Stomach smooth muscle (tissue), 2 donors: ENCODE measurements around the gene PSME3.

Experiments
- H3K27ac ChIP-seq: one replicate; pipeline ENCODE4 v1.7.0; 2013; ENCODE audit warnings: mild to moderate bottlenecking, low read length, inconsistent platforms
- H3K27me3 ChIP-seq, 2 donors: one replicate each; pipeline ENCODE4 v1.7.0; 2013; ENCODE audit warnings: low read length in 2 of 2; ENCODE audit not compliant: insufficient read depth in 2 of 2, control insufficient read depth in 1 of 2
- H3K36me3 ChIP-seq, 2 donors: one replicate each; pipeline ENCODE4 v1.7.0; 2013; ENCODE audit warnings: low read length in 2 of 2; ENCODE audit not compliant: control insufficient read depth in 2 of 2, insufficient read depth in 2 of 2
- H3K4me1 ChIP-seq: one replicate; pipeline ENCODE4 v1.7.0; 2013; ENCODE audit warnings: low read length; ENCODE audit not compliant: control insufficient read depth, insufficient read depth
- H3K4me3 ChIP-seq, 2 donors: one replicate each; pipeline ENCODE4 v1.7.0; 2013; ENCODE audit warnings: low read length in 2 of 2
- H3K9ac ChIP-seq, 2 donors: one replicate each; pipeline ENCODE4 v1.7.0; 2013; ENCODE audit warnings: low read length in 2 of 2, mild to moderate bottlenecking in 1 of 2
- H3K9me3 ChIP-seq, 2 donors: one replicate each; pipeline ENCODE4 v1.7.0; 2013; ENCODE audit warnings: low read length in 2 of 2; ENCODE audit not compliant: control insufficient read depth in 2 of 2
- donor health status: healthy.
- donor health status: Pancreatic carcinoma.

Gene PSME3

DNA sequence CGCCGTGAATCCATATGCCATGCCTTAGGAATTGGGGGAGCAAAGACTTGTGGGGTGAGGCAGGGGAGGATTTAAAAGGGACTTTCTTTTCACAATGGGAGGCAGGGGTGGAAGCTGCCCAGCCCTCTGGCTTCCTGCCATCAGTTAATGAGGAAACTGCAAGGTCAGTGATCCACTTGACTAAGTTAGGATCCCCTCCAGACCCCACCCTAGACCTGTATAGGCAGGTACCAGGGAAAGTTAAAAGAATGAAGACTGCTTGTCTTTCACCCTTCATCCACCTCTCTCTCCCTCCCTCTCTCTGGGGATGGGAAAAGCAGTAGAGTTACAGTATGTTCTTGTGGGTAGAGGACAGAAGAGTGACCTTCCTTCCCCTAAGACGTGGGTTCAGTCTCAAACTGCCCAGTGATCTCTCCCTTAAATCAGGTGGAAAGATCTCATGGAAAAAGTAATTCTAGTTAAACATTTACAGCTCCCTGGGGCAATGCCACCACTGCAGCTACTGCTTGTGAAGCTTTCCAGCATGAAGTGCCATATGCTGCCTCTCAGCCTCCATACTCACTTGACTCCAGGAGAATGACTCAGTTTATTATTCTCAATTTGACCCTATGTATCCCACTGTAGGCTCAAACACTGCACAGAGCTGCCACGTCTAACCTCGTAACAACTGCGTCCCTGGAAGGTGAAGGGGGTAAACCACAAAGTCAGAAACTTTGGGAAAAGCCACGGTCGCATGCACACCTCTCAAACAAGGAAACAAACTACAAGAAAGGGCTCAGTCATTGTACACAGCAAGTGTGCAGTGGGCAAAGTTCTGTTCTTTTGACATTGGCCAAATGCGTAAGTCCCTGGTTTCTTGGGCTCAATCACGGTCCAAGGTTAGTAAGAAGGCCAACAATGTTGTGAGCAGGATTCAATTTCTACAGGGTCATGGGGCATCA, 35.9 kb upstream of the PSME3 start:
- H3K9ac ChIP-seq, result peak overlapping the region; percentile 94 to 98
- H3K9me3 ChIP-seq, result no peaks in the 10 kb centered on the region
- H3K27ac ChIP-seq, result no peak overlapping the region
- H3K4me1 ChIP-seq, result peaks cover 24% of the 10 kb centered on the region
- no peaks in the 10 kb centered on the region for H3K27me3 ChIP-seq
- peak overlapping the region; percentile 98 to 99 for H3K4me3 ChIP-seq
- H3K36me3 ChIP-seq, result peaks cover 15 to 17% of the 10 kb centered on the region in 2 donors

DNA sequence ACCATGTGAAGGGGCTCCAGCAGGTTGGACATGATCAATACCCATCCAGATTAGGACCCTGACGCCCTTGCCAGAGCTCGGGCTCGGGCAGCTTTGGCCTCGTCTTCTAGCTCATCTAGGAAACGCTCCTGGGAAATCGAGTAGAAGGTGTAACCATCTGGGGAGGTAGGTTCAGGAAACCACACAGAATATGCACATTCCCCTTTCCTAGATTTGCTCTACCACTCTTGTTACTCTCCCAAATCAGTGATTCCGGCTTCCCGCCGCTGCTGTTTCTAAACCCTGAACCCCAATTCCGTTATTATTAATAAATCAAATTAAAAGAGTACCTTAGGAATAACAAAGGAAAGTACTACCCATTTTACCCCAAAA, 35.2 kb upstream of the PSME3 start:
- H3K9me3 ChIP-seq, result no peaks in the 10 kb centered on the region
- H3K27me3 ChIP-seq, result no peaks in the 10 kb centered on the region
- H3K36me3 ChIP-seq, result peaks cover 15 to 17% of the 10 kb centered on the region in 2 donors
- H3K4me3 ChIP-seq, result peak overlapping the region; percentile 98 to 99
- peak overlapping the region; percentile 94 to 98 for H3K9ac ChIP-seq
- H3K4me1 ChIP-seq, result peaks cover 24% of the 10 kb centered on the region
- peak overlapping the region; percentile 73 for H3K27ac ChIP-seq

DNA sequence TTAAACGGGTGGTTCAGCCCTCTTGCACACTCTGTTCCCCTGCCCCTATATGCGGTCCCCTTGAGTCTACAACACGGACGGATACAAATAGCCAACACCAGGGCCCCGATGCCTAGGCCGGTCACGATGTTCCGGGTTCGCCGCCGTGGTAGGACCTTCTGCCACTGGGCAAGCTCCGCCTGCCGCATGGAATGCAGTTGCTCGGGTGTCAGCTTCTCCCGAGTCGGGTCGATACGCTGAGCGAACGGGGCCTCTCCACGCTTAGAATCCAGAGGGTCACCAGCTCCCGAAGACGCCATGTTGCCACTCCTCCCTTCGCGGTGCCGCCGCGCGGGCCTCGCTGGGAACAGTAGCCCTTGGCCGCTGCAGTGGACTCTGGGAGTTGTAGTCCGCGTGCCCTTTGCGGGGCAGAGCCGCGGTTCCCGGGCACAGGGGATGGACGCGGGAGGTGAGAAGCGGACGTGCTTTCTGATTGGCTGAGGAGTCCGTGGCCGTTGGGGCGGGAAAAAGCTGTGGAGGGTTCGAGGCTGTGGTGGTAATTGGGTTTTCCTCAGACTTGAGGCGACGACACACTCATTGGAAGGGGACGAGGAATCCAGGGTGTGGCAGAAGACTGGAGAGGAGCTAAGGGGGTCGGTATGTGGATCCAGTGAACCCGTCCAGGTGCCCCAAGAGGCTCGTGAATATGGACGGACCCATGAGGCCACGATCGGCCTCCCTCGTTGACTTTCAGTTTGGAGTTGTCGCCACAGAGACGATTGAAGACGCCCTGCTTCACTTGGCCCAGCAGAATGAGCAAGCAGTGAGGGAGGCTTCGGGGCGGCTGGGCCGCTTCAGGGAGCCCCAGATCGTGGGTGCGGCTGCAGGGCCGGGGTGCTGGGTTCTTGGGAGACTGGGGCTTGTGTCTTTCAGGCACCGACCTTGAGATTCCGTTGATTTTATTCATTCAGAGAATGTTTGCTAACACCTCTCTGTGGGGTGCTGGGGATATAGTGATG, 34.5 kb upstream of the PSME3 start, which contains the start of the genes CNTD1 and COA3:
Gene CNTD1 (plus strand): TSS at position 479 of the 998 bp plus-strand sequence. CDS start 207 bp downstream, at position 686.
Gene COA3 (minus strand): TSS at position 322 of the 998 bp plus-strand sequence. CDS start 23 bp downstream, at position 299.
- H3K27ac ChIP-seq, result peak within 1 kb of the TSS; percentile 73
- H3K9me3 ChIP-seq, result no peaks in the 10 kb centered on the region
- peaks cover 15 to 17% of the 10 kb centered on the region in 2 donors for H3K36me3 ChIP-seq
- peaks cover 24% of the 10 kb centered on the region for H3K4me1 ChIP-seq
- peak within 1 kb of the TSS; percentile 98 to 99 for H3K4me3 ChIP-seq
- H3K27me3 ChIP-seq, result no peaks in the 10 kb centered on the region
- peak within 1 kb of the TSS; percentile 94 to 98 for H3K9ac ChIP-seq

DNA sequence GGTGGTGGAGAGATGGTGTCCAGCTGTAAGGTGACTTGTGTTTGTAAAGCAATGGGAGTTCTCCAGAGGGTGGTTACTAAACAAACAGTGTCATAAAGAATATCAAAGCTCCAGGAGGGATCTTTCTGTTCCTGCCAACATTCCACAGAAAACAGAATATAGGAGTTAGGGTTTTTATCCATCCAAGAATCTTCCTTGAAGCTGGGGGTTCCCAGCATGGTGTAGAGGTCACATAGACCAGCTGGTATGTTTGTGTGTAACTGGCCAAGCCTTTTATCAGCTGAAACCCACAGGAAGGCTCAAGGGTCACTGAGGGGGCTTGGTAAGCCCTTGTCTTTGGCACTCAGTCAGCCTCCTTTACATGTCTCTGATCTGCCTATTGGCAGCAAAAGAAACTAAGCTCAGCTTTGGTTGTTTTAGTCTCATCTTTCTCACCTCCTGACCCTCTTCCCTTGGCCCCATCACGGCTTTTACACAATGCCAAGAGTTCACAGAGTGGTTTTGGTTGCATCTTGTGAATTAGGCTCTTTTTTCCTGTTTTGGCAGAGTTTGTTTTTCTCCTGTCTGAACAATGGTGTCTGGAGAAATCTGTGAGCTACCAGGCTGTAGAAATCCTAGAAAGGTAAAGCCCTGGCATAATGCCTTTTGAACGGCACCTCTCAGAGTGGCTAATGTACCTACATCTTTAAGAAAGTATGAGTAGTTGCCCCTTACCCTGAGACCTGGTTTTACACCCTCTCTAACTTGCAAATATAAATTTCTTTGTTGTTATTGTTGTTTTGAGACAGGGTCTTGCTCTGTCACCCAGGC, 29.9 kb upstream of the PSME3 start:
- no peak overlapping the region for H3K9ac ChIP-seq
- H3K27me3 ChIP-seq, result no peaks in the 10 kb centered on the region
- H3K9me3 ChIP-seq, result no peaks in the 10 kb centered on the region
- peaks cover 21% of the 10 kb centered on the region for H3K4me1 ChIP-seq
- H3K4me3 ChIP-seq, result no peak overlapping the region
- H3K27ac ChIP-seq, result no peak overlapping the region
- H3K36me3 ChIP-seq, result no peaks in the 10 kb centered on the region

DNA sequence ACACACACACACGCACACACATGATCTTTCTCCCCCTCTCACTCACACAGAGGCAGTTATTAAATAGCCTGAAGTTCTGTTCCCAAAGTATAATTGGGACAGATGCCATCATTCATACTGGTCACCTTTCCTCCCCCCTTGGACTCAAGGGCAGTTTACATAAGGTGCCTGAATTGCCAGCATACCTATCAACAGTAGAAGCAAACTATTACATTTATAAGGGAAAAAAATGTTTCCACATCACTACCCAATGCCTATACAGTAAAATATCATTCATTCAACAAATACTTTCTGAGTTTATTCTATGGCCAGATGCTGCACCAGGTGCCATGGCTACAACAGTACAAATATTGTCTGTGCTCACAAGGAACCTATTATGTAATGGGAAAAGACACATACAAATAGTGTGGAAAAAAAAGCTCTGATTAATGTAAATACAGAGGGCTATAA, 28.3 kb upstream of the PSME3 start:
- Histone ChIP-seq H3K27me3 (no peaks in the 10 kb centered on the region), H3K9me3 (no peaks in the 10 kb centered on the region), H3K4me3 (no peak overlapping the region), H3K4me1 (peaks cover 24% of the 10 kb centered on the region), H3K36me3 (no peaks in the 10 kb centered on the region), H3K9ac (no peak overlapping the region), H3K27ac (peak overlapping the region; percentile 50)

DNA sequence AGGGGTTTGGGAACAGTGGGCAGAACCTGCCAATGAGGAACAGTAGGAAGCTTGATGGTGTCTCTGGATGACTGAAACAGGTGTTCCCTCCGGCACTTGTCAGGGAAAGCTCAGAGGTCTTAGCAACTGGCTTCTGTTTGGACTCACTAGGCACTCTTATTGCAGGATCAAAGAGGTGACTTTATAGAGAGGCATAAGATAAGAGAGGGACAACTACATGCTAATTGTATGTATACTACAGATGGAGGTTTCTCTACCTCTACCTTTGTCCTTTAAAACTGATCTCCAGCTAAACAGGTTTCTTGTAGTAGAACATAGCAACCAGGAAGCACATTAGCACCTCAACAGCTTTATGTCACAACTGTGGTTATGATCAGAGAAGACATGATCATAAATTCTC, 26.9 kb upstream of the PSME3 start:
- H3K4me3 ChIP-seq, result no peak overlapping the region
- peaks cover 24% of the 10 kb centered on the region for H3K4me1 ChIP-seq
- peak overlapping the region; percentile 46 for H3K27ac ChIP-seq
- H3K27me3 ChIP-seq, result no peaks in the 10 kb centered on the region
- H3K36me3 ChIP-seq, result peaks cover 5 to 9% of the 10 kb centered on the region in 2 donors
- H3K9me3 ChIP-seq, result no peaks in the 10 kb centered on the region
- no peak overlapping the region for H3K9ac ChIP-seq

DNA sequence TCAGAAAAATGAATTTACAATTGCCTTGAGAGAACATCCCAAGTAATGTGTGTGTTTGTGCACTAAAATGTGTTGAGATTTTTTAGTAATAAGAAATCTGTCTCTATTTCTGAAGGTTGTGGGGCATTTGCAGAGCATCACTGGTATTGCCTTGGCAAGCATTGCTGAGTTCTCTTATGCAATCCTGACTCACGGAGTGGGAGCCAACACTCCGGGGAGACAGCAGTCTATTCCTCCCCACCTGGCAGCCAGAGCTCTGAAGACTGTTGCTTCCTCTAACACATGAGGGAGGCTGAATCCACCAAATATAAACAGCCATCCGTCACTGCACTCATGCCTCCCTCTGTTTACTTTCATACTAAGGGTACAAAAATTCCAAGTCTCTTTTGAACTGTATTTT, 23.9 kb upstream of the PSME3 start:
- H3K9ac ChIP-seq, result no peak overlapping the region
- peak overlapping the region; percentile 60 for H3K27ac ChIP-seq
- no peaks in the 10 kb centered on the region for H3K9me3 ChIP-seq
- no peaks in the 10 kb centered on the region for H3K27me3 ChIP-seq
- no peak overlapping the region for H3K4me3 ChIP-seq
- peaks cover 10 to 22% of the 10 kb centered on the region in 2 donors for H3K36me3 ChIP-seq
- peaks cover 26% of the 10 kb centered on the region for H3K4me1 ChIP-seq

DNA sequence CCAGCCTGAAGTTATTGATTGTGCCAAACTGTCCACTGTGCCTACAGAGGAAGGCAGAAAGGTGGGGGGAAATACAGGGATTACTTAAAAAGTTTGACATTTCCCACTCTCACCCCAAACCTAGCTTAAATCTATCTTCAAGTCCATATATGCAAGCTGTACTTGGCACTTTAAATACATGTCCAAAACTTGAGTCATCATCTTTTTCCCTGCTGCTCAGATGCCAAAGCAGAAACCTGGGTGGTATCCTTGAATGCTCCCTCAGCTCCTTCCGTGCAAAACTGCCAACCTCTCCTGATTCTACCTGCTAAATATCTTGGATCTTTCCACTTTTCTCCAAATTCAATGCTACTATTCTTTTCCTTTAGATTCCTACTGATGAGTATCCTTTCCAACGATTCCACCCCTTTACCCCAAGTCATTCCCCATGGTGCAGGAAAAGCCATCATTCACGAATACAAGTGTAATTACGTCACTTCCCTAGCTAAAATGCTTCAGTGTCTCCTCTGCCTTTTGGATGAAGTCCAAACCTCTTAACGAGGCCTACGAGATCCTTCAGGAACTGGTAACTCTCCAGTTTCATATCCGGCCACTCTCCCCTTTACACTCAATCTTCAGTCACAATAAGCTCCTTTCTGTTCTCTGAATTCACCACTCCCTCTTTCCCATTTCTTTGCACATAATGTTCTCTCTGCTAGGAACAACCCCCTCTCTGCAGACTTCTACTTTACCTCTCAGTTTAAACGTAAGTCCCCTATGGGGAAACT, 18.4 kb upstream of the PSME3 start:
- H3K27ac ChIP-seq, result peak overlapping the region; percentile 53
- H3K27me3 ChIP-seq, result no peaks in the 10 kb centered on the region
- H3K4me1 ChIP-seq, result peaks cover 37% of the 10 kb centered on the region
- H3K9ac ChIP-seq, result no peak overlapping the region
- no peaks in the 10 kb centered on the region for H3K9me3 ChIP-seq
- peaks cover 41 to 43% of the 10 kb centered on the region in 2 donors for H3K36me3 ChIP-seq
- H3K4me3 ChIP-seq, result peak overlapping the region in 1 of 2 donors; percentile 23

DNA sequence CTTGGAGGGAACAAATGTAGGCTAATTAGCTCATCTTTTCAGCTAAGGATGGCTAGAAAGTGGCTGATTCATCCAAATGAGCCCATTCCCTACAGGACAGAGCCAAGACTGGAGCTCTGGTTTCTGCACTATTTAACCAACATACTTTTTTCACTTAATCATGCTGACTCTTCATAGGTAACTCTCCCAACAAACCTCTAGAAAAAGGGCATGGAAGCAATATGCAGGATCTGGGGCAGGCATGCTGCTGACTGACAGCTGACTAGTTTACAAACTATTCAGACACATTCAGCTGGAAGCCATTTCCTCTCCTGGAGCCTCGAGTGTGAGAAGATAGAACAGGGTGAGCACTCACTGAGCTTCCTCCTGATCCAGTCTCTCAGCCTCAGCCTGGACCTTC, 15.3 kb upstream of the PSME3 start:
- Histone ChIP-seq H3K27ac (peak overlapping the region; percentile 89), H3K9me3 (no peaks in the 10 kb centered on the region), H3K9ac (peak overlapping the region; percentile 14 to 49), H3K4me3 (peak overlapping the region in 1 of 2 donors; percentile 29), H3K4me1 (peaks cover 37% of the 10 kb centered on the region), H3K27me3 (no peaks in the 10 kb centered on the region), H3K36me3 (peaks cover 41 to 45% of the 10 kb centered on the region in 2 donors)
